NCI-H1417 (cell line): ENCODE data around the gene PLAU.
"Not testable (repeated sequence)": the region's sequence is repeated elsewhere in the genome, so short reads cannot be mapped to it uniquely, and the experiment has no call there.

Source experiments
- DNase-seq, 3 experiments: peaks; one replicate each; lab custom pipeline; 2025; lab: John Stamatoyannopoulos, UW

The PLAU gene

DNA sequence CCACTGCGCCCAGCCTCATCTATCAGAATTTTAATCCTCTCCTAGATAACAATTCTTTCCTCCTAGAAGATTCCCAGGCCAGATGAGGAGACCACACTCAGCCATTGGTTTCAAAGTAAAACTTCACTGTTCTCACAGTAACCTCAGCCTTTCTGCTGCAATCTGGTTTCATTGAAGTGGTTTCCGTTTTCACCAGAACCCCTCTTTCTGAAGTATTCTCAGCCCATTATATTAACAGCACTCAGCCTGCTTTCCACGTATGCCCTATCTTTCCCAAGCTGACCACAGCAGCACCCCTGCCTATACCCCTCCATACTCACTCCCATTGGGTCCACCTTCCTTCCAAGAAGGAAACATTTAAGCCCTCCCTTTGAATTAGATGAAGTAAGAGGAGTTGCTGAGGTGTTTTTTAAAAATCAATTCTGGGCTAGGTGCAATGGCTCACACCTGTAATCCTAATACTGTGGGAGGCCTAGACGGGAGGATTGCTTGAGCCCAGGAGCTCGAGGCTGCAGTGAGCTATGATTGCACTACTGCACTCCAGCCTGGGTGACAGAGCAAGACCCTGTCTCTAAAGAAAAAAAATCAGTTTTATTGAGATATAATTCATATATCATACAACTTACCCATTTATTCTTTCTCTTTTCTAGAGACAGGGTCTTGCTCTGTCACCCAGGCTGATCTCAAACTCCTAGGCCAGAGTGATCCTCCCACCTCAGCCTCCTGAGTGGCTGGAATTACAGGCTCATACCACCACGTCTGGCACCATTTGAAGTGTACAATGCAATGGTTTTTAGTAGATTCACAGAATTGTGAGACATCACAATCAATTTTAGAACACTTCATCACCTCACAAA, 11.3 kb downstream of the PLAU start:
- DNase-seq: no peak

DNA sequence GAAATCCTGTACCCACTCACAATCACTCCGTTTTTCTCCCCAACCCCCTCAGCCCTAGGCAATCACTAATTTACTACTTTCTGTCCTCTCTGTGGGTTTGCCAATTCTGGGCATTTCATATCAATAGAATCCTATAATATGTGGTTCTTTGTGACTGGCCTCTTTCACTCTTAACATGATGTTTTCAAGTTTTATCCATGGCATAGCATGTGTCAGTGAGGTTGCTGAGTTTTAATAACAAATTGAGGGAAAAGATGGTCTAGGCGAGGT, 11.9 kb downstream of the PLAU start:
- DNase-seq: no peak

DNA sequence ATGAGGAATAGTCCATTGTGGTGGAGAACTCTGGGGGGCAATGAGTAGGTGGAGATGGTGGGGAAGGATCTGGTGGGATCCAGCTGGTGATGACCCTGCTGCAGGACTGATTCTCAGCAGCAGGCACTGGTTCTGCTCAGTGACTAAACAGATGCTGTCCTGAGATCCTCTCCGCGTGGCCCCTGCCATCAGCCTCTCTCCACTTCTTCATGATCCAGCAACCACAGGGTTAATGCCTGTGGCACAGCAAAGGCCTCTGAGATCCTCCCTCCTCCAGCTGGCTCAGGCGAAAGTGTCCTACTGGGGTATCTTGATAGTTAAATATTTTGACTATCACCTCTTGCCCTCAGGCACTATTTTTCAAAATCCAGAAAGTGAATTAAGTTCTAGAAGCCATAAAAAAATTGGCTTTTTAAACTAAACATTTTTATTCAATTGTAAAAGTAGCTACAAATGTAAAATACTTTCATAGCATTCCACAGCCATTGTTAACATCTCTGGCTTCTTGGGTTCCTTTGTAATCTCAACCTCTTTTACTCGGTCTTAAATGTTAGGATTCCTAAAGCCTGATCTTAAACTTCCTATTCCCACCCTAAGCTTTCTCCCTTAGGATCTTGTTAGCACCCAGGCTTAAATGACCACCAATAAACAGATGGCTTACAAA, 13.1 kb downstream of the PLAU start:
- no peak for DNase-seq

DNA sequence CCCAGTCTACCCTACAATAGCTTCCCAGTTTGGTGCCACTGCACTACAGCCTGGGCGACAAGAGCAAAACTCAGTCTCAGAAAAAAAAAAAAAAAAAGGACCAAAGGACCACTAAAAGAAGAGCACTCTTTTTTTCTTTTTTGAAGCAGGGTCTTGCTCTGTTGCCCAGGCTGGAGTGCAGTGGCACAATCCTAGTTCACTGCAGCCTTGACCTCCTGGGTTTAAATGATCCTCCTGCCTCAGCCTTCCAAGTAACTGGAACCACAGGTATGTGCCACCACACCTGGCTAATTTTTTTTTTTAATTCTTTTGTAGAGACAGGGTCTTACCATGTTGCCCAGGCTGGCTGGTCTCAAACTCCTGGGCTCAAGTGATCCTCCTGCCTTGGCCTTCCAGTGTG, 14.0 kb downstream of the PLAU start:
- DNase-seq: no peak

DNA sequence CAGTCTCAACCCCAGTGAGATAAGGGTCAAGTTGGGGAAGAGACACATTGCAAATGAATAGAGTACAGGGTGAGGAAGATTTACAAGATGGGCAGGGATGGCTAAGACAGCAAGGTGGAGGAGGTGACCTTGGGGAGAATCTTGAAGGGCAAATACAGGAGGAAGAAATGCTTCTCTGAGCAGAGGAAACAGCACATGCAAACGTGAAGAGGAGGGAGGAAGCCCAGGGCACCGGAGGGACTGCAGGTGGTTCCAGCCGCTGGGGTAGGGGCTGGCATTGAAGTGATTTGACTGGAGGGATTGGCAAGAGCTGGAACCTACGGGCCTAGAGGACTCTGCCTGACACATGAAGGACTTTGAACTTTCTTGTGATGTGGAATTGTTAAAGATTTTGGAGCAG, 14.6 kb downstream of the PLAU start:
- DNase-seq: no peak

DNA sequence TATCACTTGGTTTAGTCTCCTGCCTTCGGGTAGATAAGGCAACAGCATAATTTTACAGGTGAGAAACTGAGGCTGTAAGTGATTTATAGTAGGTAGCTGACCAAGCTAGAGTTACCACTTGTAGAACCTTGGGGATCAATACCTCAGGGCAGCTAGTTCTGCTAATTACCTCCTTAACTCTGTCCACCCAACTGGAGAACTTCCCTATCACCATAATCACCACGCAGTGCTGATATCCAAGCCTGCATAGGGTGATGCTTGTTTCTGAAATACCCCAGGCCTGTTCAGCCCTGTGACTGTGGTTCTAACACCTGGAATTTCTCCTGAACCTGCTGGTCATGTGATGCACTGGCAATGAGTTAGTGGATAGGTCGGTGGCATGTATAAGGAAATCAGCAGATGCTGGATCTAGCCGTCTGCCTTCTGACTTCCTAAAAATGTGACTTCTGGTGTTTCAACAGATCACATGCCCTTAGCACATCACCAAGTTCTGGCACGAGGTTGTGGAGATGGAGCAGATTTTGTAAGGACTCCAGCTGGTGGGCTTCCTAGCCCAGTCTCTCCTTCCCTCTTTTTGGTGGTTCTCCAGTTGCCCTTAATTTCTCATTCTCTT, 15.3 kb downstream of the PLAU start:
- DNase-seq: no peak

DNA sequence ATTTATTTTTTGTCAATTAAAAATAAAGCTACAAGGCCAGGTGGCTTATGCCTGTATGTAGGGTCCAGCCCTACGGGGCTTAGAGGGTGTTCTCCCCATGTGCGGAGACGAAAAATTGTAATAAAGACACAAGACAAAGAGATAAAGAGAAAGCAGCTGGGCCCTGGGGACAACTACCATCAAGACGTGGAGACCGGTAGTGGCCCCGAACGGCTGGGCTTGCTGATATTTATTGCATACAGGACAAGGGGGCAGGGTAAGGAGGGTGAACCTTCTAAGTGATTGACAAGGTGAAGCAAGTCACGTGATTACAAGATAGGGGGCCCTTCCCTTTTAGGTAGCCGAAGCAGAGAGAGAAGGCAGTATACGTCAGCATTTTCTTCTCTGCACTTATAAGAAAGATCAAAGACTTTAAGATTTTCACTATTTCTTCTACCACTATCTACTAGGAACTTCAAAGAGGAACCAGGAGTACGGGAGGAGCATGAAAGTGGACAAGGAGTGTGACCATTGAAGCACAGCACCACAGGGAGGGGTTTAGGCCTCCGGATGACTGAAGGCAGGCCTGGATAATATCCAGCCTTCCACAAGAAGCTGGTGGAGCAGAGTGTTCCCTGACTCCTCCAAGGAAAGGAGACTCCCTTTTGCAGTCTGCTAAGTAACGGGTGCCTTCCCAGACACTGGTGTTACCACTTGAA, 19.8 kb downstream of the PLAU start:
- DNase-seq: not testable (repeated sequence)

DNA sequence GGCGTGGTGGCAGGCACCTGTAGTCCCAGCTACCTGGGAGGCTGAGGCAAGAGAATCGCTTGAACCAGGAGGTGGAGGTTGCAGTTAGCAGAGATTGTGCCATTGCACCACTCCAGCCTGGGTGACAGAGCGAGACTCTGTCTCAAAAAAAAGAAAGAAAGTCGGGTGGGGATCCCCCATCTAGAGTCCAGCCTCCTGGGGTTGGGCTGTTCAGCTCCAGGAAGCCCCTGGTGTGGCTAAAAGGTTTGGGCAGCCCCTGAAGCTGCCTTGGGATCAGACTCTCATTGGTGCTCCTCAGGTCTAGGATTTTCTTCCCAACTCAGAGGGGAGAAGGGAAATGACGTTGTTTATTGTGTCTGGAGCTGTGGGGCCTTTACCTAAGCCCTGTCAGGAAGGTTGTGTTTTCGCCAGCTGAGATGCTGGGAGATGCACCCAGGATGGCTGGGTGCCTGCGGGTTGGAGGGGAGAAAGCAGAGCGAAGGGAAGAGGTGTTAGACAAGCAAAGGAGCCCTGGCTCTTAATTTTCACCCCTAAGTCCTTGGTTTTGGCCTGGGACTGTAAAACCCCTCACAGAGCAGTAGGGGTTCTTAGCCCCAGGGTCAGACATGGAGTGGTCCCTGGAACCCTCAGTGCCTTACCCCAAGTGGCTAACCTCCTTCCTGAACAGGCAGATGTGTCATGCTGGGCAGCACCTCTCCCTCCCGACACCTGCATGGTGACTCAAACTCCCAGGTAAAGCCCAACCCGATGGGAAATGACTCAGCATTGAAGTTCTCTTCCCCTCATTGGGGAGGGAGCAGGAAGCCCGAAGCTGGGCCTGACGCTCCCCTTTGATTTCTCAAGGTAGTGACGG, 21.1 kb downstream of the PLAU start:
- peak in 1 of 3 experiments; percentile 3 for DNase-seq

DNA sequence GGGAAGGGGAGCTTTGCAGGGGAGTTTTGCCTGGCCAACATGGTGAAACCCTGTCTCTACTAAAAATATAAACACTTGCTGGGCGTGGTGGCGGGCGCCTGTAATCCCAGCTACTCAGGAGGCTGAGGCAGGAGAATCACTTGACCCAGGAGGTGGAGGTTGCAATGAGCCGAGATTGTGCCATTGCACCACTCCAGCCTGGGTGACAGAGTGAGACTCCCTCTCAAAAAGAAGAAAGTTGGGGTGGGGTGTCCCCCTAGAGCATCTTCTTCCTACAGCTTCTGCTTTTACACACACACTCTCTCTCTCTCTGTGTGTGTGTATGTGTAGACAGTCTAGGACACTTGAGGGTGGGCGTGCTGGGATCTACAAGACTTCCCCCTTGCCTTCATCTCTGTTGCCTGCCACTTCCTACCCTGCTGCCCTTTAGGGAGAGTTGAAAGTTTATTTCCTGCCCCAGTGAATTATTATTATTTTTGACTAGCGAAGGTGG, 21.7 kb downstream of the PLAU start:
- no peak for DNase-seq

DNA sequence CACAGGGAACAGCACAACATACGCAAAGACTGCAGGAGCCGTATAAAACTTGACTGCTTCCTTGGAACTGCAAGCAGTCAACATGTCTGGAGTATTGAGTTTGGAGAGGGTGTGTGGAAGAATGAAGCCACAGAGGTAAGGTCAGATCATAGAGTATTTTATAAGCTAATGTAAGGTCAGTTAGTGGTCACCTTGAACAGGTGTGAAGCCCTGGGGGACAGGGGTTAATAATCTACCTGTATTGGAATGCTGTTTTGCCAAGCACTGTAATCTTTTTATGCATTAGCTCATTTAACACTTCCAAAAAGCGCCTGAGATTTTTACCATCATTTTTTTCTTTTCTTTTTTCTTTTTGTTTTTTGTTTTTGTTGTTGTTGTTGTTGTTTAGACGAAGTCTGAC, 23.1 kb downstream of the PLAU start:
- DNase-seq: no peak

DNA sequence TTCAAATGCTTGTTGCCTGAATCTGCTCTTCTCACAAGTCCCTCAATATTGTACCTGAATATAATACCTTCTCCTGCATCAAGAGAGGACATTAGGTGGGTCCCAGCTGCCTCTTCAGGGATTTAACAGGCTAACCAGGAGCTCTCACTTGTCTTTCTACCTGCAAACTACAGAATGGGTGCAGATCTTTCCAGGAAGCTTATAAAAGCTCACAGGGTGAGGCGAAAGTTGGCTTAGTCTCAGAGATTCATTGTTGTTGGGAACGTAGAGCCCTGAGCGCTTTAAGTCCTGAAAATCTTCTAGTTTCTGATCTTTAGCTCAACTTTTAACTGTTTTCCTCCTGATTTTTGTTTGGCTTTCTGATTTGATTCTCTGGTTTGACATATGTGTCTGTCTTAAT, 25.0 kb downstream of the PLAU start:
- DNase-seq: no peak

DNA sequence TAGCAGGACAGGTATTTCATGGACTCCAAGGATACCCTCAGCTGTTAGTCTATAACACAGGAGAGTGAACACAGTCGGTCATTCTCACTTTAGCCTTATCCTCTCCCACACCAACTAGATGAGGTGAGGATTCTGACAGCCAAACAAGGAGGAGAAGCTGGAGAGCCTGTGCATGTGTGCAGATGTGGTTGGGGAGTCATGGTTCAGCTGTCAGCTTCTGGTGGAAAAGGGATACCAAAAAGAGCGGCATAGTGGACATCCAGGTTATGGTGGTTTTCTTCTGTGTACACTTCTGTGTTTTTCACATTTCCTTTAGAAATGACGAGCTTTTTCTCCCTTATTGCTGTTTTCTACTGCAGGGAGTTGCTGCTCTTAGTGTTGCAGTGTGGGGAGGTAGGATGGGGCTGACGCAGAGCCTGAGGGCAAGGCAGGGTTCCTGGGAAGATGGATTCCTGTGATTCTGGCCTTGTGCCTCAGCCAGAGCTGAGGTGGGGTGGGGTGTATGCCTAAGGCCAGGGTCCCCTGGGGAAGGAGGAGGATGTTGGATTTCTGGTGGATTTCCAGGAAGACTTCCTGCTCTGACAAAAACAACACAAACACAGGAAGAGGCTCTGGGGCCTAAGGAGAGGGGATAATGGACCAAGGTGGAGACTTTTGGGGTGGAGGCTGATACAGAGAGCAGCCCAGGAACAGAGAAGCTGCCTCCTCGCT, 26.6 kb downstream of the PLAU start:
- DNase-seq: no peak

DNA sequence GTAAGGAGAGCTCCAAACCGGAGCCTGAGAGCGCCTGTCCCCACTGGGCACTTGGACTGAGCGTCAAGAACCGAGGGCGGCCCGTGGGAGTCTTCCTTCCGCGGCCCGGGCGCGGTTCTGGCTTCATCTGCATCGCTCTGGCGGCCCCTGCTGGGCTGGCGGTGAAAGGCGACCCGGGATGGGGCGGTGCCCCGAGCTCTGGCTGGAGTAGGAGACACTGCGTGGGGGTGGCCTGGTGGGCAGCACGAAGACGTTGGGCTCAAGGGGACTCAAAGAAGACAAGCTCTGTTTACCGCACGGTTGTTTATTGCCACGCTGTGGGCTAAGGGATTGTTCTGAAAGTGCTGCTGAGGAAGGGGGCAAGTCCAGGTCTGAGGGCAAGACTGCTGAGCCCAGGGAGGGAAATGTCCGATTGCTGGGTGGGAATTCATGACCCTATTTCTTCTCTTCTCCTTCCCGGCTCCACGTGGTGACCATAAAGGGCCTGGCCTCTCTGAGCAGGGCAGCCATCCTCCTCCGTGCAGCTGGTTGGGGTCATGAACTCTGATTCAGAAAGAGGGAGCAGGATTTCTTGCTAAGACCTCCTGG, 29.8 kb downstream of the PLAU start:
- peak; percentile 1 to 26 (median 4) for DNase-seq

DNA sequence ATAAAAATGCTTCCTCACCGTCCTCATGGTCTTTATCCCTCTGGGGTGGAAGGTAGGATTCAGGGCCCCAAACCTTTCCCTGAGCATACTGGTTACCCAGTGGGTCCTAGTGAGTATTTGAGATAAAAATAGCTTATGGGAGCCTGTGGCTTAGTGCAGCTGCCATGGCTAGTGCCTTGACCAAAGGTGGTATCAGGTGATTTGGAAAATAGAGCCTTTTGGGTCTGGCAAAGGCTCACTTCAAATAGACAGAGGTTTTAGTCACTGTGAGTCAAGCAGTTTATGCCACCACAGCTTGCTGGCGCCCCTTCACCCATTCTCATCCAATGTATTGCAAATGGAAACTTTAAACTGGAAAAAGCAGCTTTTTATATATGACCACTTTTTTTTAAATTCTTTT, 30.4 kb downstream of the PLAU start:
- DNase-seq: no peak

DNA sequence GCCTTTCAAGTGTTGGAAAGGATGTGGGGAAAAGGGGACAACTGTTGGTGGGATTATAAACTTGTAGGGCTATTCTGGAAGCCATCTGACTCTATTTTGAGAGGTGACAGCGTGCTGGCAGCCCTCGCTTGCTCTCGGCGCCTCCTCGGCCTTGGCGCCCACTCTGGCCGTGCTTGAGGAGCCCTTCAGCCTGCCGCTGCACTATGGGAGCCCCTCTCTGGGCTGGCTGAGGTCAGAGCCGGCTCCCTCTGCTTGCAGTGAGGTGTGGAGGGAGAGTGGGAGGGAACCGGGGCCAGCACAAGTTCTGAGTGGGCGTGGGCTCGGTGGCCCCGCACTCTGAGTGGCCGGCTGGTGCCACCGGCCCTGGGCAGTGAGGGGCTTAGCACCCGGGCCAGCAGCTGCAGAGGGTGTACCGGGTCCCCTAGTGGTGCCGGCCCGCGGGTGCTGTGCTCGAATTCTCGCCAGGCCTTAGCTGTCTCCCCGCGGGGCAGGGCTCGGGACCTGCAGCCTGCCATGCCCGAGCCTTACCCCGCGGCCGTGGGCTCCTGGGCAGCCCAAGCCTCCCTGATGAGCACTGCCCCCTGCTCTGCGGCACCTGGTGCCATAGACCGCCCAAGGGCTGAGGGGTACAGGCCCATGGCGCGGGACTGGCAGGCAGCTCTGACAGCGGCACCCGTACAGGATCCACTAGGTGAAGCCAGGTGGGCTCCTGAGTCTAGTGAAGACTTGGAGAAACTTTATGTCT, 33.6 kb downstream of the PLAU start:
- no peak for DNase-seq

DNA sequence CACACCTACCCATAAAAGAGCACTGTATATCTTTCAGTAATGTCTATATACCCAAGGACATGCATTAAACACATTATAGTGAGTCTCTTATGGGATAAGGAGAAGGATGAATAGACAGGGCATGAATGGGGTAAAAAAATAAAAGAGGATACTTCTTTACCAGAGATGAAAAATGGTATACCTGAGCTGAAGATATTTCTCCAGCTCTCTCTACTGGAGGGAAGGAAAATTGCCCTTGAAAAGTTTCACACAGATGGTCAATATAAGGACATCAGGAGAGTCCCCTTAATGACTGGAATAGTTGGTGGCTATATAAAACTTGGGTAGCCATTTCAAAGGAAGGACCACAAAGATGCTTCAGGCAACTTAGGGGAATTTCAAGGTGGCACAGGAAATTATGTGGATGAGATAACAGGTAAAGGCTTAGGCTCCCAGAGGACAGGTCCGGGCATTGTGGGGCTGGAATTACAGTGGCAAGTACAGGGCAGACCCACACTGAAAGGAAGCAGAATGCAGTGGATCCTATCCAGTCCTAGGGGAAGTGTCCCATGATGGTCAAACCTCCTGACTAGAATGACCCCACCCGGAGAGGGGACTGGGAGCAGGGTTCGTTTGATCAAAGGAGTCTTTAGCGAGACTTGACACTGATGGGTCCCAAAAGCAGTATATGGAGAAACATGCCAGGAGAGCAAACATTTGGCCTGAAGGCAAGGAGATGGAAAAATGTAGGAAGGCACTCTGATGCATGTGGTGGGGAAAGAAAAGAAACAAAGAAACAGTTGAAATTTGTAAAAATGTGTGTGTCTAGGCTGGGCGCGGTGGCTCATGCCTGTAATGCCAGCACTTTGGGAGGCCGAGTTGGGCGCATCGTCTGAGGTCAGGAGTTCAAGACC, 35.6 kb downstream of the PLAU start:
- no peak for DNase-seq

DNA sequence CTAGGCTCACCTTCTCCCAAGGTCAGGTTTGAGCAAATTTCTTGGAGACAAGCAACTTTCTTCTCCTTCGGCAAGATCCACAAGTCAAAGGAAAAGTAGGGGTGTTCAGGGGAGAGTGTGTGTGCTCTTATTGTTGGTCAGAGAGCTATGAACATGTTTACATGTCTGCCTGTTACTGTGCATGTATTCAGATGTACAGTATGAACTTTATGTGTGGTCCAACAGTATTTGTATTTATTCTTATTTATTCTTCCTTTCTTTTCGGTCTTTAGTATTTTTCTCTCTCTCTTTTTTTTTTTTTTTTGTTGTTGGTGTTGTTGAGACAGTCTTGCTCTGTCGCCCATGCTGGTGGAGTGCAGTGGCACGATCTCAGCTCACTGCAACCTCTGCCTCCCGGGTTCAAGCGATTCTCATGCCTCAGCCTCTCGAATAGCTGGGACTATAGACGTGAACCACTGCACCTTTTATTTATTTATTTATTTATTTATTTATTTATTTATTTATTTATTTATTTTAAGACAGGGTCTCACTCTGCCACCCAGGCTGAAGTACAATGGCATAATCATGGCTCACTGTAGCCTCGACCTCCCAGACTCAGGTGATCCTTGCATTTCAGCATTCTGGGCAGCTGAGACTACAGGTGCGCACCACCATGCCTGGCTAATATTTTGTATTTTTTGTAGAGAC, 38.2 kb downstream of the PLAU start:
- no peak for DNase-seq
